NOMO-1 (cell line): ENCODE data around the gene USP6.
"Not testable (repeated sequence)": the region's sequence is repeated elsewhere in the genome, so short reads cannot be mapped to it uniquely, and the experiment has no call there.

Experiments
- DNase-seq, 2 experiments: peaks; one replicate each; lab custom pipeline; 2025; ENCODE audit not compliant: unreplicated experiment in 2 of 2; lab: John Stamatoyannopoulos, UW

Gene USP6

DNA sequence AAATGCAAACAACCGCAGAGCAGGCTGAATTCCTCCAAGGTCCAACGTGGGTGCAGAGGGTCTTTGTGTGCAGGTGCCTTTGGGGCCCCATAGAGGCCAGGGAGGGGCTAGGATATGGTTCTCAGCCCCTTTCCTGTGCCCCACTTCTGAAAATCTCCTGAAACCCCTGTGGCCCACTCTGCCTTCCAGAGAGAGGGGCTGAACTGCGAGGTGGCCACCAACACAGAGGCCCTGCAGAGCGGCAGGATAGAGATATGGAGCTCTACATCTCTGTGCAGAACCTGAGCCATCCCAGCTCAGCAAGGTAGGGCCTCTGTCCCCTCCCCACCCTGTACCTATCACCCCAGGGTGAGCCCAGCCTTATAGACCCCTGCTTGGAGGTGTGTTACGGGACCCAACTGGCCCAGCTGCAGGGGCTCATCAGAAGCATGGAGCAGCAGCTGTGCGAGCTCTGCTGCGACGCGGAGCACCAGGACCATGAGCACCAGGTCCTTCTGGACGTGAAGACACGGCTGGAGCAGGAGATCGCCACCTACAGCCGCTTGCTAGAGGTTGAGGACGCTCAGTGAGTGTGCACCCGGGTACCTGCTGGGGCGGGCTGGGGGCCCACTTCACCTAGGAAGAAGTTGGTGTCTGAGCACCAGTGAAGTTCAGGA, 5.5 kb downstream of the USP6 start:
- no peak for DNase-seq

DNA sequence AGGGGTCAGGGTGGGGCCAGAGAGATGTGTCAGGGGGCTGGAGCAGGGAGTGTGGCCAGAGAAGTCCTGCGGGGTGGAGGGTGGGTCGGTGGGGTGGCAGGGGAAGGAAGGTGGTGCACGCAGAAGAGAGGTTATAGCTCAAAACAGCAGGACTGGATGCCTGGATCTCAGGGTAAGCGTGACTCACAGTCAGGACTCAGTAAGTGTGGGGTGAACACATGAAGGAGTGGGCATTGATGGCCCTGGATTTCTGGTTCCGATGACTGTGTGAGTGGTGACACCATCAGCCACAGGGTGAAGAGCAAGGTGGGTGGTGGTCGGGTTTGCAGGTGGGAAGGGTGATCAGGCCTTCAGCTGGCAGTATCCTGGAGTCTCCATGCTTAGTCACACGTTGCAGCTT, 6.2 kb downstream of the USP6 start:
- not testable (repeated sequence) for DNase-seq

DNA sequence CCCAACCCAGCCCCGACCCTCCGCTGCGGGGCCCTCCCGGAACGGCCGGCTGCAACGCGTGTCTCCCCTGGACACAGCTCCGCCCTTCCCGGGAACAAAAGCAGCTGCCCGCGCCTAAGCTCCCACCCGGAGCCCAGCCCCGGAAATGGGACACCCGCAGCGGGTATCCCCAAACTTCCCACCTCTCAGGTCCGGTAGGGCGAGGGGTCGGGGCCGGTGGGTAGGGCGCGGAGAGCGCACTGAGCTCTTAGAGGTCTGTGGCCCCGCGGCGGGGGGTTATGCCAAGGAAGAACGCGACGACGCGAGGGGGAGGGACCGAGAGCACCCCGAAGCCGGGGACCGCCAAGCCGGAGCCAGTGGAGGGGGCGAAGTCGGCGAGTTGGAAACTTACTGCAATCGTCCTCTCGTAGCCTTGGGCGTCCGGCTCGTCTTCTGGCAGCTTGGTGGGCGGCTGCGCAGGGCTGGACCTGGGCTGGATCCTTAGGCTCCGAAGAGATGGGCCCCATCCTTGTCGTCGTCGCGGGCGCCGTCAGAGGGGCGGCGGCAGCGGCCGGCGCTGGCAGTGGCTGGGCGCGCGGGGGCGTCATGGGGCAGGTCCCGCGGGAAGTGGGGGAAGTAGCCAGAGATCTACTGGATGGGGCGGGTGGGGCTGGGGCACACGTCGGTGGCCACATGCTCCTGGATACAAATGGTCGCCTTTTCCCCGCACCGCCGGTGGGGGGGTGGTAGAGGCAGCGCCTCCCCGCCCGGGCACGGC, 6.9 kb downstream of the USP6 start:
- no peak for DNase-seq

DNA sequence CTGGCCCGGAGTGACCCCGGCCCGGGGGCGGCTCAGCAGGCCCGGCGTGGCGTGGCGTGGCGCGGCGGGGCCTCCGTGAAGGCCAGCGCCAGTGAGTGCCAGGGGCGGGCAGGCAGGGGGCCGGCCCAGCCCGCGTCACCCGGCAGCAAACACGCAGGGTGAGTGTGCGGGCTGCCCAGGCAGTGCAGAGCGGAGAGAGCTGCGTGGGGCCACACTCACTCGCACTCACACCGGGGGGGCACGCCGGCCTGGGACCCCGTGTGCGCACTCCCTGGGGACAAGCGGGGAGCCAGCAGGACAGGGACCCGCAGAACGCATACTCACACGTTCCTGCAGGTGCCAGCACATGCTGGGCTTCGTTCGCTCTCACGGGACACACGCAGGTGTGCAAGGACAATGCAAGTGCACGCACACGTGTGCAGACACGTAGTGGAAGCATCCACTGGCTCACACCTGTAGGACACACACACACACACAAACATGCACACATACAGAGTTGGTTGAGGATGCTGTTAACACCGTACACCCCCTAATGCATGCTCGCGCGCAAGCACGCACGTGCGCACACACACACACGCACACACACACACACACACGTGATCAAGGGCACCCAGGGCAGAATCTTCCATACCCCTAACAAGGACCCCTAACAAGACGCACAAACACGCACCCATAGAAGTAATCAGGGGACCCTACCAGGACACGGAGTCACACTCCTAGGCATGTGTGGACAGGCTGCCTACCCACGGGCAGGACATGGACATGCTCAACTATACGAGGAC, 7.7 kb downstream of the USP6 start:
- DNase-seq = no peak

DNA sequence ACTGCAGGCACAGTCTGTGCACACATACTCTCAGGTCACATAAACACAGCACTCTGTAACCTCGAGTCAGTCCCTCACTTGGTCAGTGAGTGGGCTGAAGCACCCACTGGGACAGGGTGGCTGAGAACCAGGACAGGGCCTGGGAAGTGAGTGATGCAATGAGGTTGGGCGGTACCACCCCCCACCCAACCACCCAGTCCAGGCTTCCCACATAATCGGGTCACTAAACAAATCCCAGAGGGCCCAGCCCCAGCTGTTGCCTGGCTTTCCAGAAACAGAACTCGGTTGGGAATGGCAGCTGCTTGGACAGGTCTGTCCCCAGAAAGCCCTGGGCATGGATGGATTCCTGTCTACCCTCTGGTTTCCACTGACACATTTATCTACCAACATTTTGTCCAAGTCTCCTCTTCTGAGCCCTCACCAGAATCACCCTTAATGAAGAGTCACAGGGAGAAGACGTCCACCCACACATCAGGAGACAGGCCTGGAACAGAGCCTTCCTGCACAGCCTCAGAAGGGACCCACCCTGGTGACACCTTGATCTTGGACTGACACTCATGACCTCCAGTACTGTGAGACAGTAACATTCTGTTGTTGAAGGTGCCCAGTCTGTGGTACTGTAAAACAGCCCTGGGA, 8.4 kb downstream of the USP6 start:
- DNase-seq = not testable (repeated sequence)

DNA sequence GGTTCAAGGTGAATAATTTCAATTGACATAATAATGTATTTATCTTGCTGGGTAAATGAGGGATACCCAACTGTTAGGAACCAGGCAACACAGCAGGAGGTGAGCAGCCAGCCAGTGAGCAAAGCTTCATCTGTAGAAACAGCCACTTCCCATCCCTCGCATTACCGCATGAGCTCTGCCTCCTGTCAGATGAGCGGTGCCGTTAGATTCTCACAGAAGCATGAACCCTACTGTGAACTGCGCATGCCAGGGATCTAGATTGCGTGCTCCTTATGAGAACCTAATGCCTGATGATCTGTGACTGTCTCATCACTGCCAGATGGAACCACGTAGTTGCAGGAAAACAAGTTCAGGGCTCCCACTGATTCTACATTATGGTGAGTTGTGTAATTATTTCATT, 9.1 kb downstream of the USP6 start:
- not testable (repeated sequence) for DNase-seq

DNA sequence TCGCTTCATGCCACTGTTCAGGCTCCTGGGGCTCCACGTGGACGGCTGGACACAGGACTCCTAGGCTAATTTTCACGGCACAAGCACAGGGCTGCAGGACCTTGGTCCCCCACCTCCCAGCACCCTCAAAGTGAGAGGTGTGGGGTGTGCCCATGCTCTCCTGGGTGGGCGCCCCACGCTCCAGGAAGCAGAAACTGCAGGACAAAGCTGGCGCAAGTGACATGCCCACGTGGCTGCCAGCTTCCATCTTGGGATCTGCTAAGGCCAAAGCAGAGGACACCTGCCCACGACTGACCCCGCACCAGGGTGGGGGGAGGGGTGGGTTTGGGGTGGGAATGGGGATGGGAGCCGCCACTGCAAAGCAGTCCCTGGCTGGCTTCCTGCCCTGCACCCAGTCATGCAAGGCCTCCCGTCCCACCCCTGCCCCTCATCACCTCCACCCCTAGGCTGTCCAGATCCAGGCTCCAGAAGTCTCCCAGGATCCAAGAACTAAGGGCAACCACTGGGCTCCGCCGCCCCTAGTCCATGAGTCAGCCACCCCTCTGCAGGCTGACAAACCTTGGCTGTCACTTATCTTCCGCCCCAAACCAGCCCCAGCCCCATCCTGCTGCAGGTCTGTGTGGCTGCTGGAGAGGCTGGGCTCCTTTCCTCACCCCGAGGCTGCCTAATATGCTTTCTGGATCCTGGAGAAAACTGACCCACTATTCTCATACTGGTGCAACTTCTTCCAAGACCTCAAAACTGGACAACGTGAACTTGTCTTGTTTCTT, 11.1 kb downstream of the USP6 start:
- DNase-seq = no peak

DNA sequence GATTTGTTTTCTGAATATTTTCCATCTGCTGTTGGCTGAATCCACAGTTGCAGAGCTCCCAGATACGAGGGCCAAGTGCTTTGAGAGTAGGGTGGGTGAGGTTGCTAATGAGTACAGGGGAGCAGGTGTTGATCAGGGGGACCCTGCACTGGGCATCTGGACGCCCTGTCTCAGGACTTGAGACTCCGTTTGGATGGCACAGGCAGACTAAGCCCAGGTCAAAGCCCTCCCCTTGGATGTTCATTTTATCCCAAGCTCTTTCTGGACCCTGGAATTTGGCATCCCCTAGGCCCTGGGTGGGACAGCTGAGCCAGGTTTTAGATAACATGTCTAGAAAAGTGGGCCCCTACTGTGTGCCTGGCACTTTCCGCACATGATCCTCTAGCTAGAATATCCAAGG, 12.1 kb downstream of the USP6 start:
- DNase-seq = no peak

DNA sequence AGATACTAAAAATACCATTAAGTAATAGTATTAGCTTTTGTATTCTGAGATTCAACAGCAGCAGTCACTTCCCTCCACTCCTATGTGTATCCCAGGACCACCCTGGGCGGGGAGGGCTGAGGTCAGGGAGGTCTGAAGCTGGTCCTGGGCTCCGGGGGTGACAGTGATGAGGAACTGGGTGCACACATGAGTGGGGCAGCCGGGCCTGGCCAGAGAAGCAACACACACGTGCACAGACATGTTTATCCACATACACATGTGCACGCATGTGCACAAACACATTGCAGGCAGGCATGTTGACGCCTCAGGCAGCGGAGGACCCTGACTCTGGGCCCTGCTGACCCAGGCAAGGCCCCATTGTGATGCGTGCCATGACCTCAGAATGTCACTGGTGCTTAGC, 12.6 kb downstream of the USP6 start:
- not testable (repeated sequence) for DNase-seq

DNA sequence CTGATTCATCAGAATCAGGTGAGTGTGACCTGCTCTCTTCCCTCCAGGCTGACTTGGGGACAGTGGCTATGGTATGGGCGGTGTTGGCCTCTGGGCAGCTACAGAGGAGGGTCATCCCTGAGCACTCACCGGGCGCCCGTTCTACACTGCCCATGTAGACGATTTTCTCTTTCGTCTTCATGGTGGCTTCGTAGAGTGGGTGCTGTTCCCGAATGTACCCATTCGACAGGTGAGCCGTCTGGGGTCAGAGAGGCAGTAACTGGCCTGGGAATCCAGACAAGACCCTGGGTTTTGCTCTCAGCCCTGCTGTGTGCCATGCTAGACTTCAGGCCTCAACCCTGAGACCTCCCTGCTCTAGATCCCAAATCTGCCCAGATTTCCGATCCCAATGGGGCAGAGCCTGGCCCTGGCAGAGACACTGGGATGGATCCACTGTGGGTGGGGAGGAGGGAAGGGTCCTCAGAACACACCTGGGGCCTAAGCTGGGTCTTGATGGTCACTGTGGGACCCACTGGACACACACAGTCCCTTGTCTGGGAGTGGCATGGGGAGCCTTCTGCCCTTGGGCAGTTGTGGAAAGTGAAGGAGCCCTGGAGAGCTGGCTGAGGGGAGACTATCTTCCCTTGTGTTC, 13.2 kb downstream of the USP6 start:
- DNase-seq = no peak

DNA sequence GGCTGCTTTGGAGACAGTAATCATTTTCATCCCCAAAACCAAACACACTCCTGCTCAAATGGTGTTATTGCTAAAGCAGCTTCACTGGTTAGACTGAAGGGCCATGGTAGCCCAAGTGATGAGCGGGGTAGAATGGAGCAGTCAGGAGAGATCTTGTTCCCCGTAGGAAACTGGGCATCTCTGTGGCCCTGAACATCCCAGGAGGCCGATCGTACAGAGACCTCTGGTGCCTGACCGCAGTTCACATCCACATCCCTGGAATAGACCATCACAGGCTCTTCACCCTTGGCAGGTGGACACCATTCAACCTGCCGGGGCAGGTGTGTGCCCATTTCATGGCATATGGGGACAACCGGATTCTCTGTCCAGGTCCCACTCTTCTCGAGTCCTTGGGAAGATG, 13.9 kb downstream of the USP6 start:
- not testable (repeated sequence) for DNase-seq

DNA sequence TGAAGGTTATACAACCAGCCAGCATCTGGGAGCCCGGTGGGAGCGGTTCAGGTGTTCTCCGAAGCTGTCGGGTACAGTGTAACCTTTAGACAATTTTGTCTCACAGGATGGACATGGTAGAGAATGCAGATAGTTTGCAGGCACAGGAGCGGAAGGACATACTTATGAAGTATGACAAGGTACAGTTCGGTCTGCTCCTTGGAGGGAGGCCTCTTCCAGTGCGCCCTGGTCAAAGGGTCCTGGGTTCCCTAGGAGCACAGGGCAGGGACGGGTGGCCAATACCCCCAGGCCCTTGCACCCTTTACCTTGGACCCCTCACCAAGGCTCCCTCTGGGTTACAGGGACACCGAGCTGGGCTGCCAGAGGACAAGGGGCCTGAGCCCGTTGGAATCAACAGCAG, 14.4 kb downstream of the USP6 start:
- not testable (repeated sequence) for DNase-seq

DNA sequence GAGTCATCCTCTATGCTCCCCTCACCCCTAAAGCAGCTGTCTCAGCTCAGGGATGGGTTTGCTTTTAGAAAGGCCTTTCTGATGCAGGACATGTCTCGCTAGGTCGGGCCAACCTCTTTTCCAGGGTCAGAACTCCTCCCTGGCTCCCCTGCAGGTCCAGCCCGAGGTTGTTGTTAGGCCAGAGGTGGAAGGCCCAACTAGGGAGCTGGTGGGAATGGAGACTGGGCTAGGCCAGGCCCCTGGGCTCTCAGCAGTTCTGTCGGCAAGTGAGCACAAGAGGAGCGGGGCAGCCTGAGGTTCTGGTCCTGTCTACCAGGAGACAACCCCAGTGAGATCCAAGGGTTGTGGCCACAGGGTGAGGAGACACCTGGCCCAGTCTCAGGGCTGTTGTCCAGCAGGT, 14.9 kb downstream of the USP6 start:
- not testable (repeated sequence) for DNase-seq

DNA sequence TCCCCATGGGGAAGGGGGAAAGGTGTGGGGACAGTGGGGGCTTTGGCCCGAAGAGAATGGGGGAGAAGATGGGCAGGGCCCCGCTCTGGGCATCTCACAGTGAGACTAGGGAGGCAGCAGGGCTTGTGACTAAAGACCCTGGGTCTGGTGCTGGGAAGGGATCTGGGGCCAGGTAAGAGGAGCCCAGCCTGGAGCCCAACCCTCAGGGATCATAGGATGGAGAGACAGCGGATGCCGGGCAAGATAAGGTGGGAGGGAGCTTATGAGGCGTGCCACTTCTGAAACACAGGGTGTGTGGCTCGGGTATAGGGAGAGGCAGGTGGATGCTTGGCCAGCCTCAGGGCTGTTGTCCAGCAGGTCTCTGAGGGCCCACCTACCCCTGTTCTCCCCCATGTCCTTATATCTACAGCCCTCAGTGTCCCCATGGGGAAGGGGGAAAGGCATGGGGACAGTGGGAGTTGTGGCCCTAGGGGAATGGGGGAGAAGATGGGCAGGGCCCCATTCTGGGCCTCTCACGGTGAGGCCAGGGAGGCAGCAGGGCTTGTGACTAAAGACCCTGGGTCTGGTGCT, 15.4 kb downstream of the USP6 start:
- DNase-seq = no peak

DNA sequence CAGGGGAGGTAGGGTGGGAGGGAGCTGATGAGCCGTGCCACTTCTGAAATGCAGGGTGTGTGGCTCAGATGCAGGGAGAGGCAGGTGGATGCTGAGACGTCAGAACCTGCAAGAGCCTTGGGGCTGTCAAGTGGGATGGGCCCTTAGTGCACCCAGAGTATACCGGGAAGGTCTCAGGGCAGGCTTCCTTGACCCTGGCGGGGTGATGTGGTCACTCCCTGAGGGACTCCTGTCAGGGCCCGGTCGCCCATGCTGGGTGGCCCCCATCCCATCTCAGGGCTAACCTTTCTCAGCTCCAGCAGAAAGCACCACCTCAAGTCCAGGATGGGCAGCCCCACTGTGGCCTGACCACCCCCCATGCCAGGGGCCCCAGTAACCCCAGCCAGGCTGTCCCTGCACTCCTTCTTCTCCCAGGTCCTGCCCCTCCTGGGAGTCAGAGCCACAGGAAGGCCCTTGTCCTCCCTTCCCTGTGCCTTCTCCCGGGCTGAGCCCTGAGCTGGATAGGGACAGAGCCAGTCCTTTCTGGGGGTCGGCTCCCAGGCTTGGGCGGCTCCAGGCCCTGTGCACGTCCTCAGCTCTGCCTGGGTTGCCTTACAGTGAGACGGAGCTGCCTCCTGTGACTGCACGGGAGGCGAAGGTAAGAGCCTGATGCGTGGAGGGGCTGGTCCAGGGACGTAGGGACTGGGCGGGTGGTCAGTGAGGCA, 16.1 kb downstream of the USP6 start:
- DNase-seq = not testable (repeated sequence)

DNA sequence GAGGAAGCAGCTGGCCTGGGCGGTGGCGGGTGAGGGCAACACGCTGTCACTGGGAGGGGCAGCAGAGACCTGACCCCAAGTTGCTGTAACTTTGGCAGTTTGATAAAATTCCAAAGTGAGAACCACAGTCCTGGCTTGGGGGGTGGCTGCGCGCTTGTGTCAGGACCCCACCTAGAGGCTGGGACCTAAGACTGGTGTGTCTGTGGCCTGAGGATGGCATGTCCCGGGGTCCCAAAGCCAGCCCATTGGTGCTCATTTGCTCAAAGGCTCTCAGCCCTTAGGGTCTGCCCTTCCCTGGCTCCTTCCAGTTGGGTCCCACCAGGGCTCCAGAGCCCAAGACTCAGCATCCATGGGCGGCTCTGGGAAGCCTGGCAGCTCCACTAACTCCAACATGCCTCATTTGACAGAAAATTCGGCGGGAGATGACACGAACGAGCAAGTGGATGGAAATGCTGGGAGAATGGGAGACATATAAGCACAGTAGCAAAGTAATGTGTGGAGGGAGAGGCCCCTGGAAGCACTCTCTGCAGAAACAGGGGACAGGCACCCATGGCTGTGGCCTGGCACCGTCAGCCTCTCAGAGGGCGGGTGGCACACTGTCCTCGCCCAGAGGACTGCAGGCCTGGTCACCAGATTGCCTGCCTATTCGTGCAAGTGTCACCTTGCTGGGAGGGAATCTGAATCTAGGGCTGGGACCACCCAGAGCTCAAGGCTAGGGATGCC, 16.8 kb downstream of the USP6 start:
- DNase-seq = not testable (repeated sequence)

DNA sequence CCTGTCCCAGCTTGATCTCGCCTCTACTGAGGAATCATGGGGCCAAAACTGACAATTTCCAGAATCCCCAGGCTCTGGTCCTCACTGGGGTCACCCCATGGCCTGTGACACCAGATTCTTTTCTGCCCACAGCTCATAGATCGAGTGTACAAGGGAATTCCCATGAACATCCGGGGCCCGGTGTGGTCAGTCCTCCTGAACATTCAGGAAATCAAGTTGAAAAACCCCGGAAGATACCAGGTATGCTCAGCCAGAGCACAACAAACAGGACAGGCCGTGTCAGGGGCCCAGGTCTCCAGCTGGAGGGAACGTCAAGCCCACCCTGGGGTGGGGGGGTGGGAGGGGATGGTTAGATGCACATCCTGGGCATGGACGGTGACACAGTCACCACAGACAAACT, 17.5 kb downstream of the USP6 start:
- DNase-seq = no peak

DNA sequence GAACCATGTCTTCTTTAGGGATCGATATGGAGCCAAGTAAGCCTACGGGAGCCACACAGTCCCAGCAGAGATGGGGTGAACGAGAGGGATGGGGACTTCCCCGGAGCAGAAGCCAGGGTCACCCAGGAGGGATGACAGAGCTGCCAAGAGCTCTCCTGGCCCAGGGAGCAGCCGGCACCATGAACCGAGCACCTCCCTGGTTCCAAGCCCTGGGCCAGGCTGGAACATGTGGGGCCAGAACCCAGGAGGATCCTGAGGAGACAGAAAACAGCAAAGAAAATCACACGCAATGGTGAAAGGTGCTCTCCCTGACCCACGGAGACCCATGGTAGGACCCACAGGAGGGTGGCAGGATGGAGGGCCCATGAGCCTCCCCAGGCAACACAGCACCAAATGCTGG, 18.1 kb downstream of the USP6 start:
- not testable (repeated sequence) for DNase-seq
